Nephron (organoid): ENCODE data around the gene C12orf76.
A peak's percentile ranks its signal among the peaks of the same experiment; 100 is the strongest.
"Not testable (repeated sequence)": the region's sequence is repeated elsewhere in the genome, so short reads cannot be mapped to it uniquely, and the experiment has no call there.

Source experiments
- H3K27ac Mint-ChIP-seq, 3 experiments: 2 replicates each; pipeline ENCODE4 v1.8.0; 2020; ENCODE audit warnings: mixed read lengths in 3 of 3, mild to moderate bottlenecking in 2 of 3, moderate library complexity in 1 of 3
- H3K27me3 Mint-ChIP-seq: 2 replicates; pipeline ENCODE4 v1.8.0; 2021; ENCODE audit warnings: low read depth, mild to moderate bottlenecking, moderate library complexity, mixed read lengths
- H3K36me3 Mint-ChIP-seq: 2 replicates; pipeline ENCODE4 v1.8.0; 2020; ENCODE audit warnings: low read depth, mixed read lengths
- H3K4me1 Mint-ChIP-seq: 2 replicates; pipeline ENCODE4 v1.8.0; 2020; ENCODE audit warnings: mixed read lengths
- H3K4me3 Mint-ChIP-seq, 3 experiments: 2 replicates each; pipeline ENCODE4 v1.8.0; 2020; ENCODE audit warnings: mild to moderate bottlenecking in 3 of 3, mixed read lengths in 3 of 3, moderate library complexity in 2 of 3
- H3K9me3 Mint-ChIP-seq: 2 replicates; pipeline ENCODE4 v1.8.0; 2020; ENCODE audit warnings: mixed read lengths
- TF ChIP-seq, protein P1 (sequence below), 3 experiments: fragments of 200-600 bp; sonication (generic); IDR thresholded peaks; one replicate each; pipeline ENCODE4 v1.5.0; 2021; ENCODE audit warnings: antibody characterized with exemption in 3 of 3; ENCODE audit not compliant: unreplicated experiment in 3 of 3

C12orf76 gene

GRCh38 chr12:110067531-110067930, 19.2 kb upstream of the C12orf76 start:
- TF ChIP-seq, protein P1, sequence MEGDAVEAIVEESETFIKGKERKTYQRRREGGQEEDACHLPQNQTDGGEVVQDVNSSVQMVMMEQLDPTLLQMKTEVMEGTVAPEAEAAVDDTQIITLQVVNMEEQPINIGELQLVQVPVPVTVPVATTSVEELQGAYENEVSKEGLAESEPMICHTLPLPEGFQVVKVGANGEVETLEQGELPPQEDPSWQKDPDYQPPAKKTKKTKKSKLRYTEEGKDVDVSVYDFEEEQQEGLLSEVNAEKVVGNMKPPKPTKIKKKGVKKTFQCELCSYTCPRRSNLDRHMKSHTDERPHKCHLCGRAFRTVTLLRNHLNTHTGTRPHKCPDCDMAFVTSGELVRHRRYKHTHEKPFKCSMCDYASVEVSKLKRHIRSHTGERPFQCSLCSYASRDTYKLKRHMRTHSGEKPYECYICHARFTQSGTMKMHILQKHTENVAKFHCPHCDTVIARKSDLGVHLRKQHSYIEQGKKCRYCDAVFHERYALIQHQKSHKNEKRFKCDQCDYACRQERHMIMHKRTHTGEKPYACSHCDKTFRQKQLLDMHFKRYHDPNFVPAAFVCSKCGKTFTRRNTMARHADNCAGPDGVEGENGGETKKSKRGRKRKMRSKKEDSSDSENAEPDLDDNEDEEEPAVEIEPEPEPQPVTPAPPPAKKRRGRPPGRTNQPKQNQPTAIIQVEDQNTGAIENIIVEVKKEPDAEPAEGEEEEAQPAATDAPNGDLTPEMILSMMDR (IDR thresholded peaks at IDR 0.05; ENCODE audit: unreplicated experiment in 3 of 3), result no peak
- Mint-ChIP-seq H3K27me3 (peaks cover 6% of the 10 kb centered on the region), H3K9me3 (peaks cover 6% of the 10 kb centered on the region), H3K4me1 (no peaks in the 10 kb centered on the region), H3K4me3 (no peak overlapping the region), H3K36me3 (no peaks in the 10 kb centered on the region), H3K27ac (no peak overlapping the region)

- no peak overlapping the region for H3K4me3 Mint-ChIP-seq
- H3K4me1 Mint-ChIP-seq, result no peaks in the 10 kb centered on the region
- H3K27ac Mint-ChIP-seq, result no peak overlapping the region
- no peaks in the 10 kb centered on the region for H3K36me3 Mint-ChIP-seq
- peaks cover 7% of the 10 kb centered on the region for H3K27me3 Mint-ChIP-seq
- H3K9me3 Mint-ChIP-seq, result peaks cover 10% of the 10 kb centered on the region
- TF ChIP-seq, protein P1 (IDR thresholded peaks at IDR 0.05; ENCODE audit: unreplicated experiment in 3 of 3), result no peak
Measured at GRCh38 chr12:110065540-110065939, 17.2 kb upstream of the C12orf76 start.

- TF ChIP-seq, protein P1 (IDR thresholded peaks at IDR 0.05; ENCODE audit: unreplicated experiment in 3 of 3), result no peak
- Mint-ChIP-seq H3K4me1 (no peaks in the 10 kb centered on the region), H3K9me3 (peaks cover 10% of the 10 kb centered on the region), H3K4me3 (no peak overlapping the region), H3K36me3 (no peaks in the 10 kb centered on the region), H3K27ac (no peak overlapping the region), H3K27me3 (peaks cover 7% of the 10 kb centered on the region)
Measured at GRCh38 chr12:110062241-110062640, 13.9 kb upstream of the C12orf76 start.

DNA sequence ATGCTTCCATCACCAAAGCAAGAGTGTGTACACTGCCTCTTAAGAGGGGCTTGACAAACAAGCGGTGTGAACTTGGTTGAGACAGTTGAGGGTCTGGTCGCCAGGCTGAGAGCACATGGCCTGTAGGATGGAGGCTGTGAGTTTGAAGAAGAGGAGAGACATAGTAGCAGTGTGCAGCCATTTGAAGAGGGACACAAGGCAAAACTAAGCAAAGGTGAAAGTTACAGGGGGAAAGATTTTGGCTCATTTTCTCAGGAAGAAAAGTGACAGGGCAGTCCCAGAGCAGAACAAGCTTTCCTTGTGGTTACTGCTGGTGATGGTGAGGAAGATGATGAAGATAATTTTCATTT, 11.3 kb upstream of the C12orf76 start:
- Mint-ChIP-seq H3K4me3 (no peak overlapping the region), H3K9me3 (peaks cover 4% of the 10 kb centered on the region), H3K27me3 (peaks cover 9% of the 10 kb centered on the region), H3K4me1 (no peaks in the 10 kb centered on the region), H3K27ac (no peak overlapping the region), H3K36me3 (no peaks in the 10 kb centered on the region)
- TF ChIP-seq, protein P1 (IDR thresholded peaks at IDR 0.05; ENCODE audit: unreplicated experiment in 3 of 3), result no peak

DNA sequence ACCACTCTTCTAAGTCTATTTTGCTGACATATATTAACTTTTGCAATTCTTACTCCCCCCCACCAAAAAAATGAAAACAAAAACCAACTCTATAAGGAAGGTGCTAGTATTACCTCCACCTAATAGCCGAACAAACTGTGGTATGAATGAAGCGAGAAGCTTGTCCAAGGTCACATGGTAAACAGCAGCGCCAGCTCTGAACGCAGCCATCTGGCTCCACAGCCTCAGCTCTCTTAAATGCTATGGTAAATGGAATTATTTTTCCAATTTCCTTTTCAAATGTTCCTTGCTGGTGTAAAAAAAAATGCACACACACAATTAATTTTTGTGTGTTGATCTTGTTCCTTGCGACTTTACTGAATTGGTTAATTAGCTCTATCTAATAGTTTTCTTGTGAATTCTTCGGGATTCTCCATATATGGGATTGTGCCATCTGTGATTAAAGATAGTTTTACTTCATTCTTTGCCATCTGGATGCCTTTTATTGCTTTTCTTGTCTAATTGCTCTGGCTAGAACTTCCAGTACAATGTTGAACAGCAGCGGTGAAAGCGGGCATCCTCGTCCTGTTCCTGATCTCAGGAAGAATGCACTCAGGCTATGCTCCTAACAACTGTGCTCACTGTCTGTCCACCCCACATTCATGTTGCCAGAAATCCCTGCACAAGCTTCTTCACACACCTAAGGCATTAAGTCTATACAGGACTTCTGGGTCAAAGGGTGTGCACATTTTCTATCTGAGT, 10.7 kb upstream of the C12orf76 start:
- H3K36me3 Mint-ChIP-seq, result no peaks in the 10 kb centered on the region
- H3K4me3 Mint-ChIP-seq, result no peak overlapping the region
- H3K27ac Mint-ChIP-seq, result no peak overlapping the region
- TF ChIP-seq, protein P1 (IDR thresholded peaks at IDR 0.05; ENCODE audit: unreplicated experiment in 3 of 3), result no peak
- peaks cover 4% of the 10 kb centered on the region for H3K9me3 Mint-ChIP-seq
- H3K27me3 Mint-ChIP-seq, result peaks cover 10% of the 10 kb centered on the region
- H3K4me1 Mint-ChIP-seq, result no peaks in the 10 kb centered on the region

- H3K4me1 Mint-ChIP-seq, H3K9me3 Mint-ChIP-seq, H3K4me3 Mint-ChIP-seq, H3K27ac Mint-ChIP-seq, H3K36me3 Mint-ChIP-seq: not testable (repeated sequence)
- H3K27me3 Mint-ChIP-seq, result peaks cover 14% of the 10 kb centered on the region
Measured at GRCh38 chr12:110056643-110057042, 8.3 kb upstream of the C12orf76 start.

DNA sequence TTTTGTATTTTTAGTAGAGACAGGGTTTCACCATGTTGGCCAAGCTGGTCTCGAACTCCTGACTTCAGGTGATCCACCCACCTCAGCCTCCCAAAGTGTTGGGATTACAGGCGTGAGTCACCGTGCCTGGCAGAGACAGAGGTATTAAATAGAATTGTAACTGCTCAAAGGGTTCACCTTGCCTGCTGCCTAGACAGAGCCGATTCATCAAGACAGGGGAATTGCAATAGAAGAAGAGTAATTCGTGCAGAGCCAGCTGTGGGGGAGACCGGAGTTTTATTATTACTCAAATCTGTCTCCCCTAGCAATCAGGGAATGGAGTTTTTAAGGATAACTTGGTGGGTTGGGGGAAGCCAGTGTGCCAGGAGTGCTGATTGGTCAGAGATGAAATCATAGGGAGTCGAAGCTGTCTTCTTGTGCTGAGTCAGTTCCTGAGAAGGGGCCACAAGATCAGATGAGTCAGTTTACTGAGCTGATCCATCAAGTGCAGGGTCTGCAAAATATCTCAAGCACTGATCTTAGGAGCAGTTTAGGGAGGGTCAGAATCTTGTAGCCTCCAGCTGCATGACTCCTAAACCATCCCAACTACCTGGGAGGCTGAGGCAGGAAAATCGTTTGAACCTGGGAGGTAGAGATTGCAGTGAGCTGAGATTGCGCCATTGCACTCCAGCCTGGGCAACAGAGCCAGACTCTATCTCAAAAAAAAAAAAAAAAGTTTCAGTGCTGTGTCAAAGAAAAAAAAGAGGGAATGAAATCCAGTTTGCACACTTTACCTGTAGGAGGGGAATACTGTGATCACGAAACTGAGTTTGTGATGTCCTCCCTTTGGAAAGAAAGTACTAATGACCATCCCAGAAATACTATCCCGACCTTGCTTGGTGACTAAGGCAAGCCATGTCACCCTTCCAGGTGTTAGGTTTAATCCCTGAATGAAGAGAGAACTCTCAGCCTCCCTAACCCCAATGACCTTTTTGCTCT, 7.3 kb upstream of the C12orf76 start:
- not testable (repeated sequence) for H3K9me3 Mint-ChIP-seq, H3K36me3 Mint-ChIP-seq, H3K4me3 Mint-ChIP-seq, H3K4me1 Mint-ChIP-seq
- H3K27ac Mint-ChIP-seq, result peak overlapping the region in 1 of 3 experiments; percentile 29
- peaks cover 14% of the 10 kb centered on the region for H3K27me3 Mint-ChIP-seq
